G401 (cell line): ENCODE measurements around the gene GRHPR. TPM values are rescaled to one million over a fixed set of nuclear protein-coding genes. Genes with fewer than 3 reads are reported as not detected.
A peak's percentile ranks its signal among the peaks of the same experiment; 100 is the strongest.
"Not testable (repeated sequence)": the region's sequence is repeated elsewhere in the genome, so short reads cannot be mapped to it uniquely, and the experiment has no call there.

Source experiments
- DNase-seq: peaks from one replicate; pipeline ENCODE4 v3.0.0-alpha.2; 2015; ENCODE audit warnings: low spot score
- in situ Hi-C: cut with HindIII; loops from 2 replicates; pipeline ENCODE4 v1.10.0; 2016; ENCODE audit warnings: low sequenced_read_pairs, mixed read lengths
- total RNA-seq: library from RNA; depleted of rRNA; stranded (reverse); fragments of >200 nt; shearing (Covaris generic); gene quantifications from 2 replicates; pipeline ENCODE4 v1.2.3, GENCODE V29; 2014; rRNA removed

The GRHPR gene
- total RNA-seq, 1 experiment from 2014 or later, result 183 TPM

DNA sequence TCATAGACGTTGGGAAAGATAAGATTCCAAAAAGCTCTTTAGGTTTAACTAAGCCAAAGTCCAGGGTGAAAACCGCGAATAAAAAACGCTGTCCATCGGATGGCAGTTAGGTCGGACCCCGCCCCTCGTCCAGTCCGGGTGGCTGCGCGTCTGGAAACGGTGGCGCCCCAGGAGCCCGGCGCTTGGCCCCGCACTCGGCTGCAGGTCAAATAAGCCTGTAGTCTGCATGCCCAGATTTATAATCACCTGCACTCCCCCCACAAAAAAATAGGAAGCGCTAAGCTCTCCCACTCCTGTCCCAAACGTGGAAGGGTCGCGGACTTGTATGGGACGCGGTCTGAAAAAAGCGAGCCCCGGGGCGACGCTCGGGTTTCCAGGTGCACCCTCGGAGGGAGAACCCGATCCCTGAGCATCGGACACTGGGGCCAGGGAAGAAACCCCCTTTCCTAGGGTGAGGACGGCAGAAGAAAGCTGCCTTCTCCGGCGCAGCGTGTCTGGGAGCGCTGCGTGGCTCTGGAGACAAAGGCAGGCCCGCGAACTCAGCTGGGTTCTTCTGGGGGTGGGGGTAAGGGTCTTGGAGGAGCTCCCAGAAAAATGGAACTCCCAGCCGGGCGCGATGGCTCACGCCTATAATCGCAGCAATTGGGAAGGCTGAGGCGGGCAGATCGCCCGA lies 43.7 kb downstream of the GRHPR start:
- in situ Hi-C loops, result no loop called here
- peak; percentile 73 for DNase-seq

DNA sequence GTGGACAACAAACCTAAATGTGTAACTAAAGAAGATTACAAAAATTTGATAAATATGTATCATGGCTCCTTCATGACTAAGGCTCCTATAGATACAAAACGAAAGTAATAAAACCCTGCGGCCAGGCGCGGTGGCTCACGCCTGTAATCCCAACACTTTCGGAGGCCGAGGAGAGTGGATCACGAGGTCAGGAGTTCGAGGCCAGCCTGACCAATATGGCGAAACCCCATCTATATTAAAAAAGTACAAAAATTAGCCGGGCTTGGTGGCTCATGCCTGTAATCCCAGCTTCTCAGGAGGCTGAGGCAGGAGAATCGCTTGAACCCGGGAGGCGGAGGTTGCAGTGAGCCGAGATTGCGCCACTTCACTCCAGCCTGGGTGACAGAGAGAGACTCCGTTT lies 45.0 kb downstream of the GRHPR start:
- DNase-seq, in situ Hi-C loops: not testable (repeated sequence)

- in situ Hi-C loops, result no loop called here
- no peak for DNase-seq
Measured at GRCh38 chr9:37468620-37469019, 46.1 kb downstream of the GRHPR start.

DNA sequence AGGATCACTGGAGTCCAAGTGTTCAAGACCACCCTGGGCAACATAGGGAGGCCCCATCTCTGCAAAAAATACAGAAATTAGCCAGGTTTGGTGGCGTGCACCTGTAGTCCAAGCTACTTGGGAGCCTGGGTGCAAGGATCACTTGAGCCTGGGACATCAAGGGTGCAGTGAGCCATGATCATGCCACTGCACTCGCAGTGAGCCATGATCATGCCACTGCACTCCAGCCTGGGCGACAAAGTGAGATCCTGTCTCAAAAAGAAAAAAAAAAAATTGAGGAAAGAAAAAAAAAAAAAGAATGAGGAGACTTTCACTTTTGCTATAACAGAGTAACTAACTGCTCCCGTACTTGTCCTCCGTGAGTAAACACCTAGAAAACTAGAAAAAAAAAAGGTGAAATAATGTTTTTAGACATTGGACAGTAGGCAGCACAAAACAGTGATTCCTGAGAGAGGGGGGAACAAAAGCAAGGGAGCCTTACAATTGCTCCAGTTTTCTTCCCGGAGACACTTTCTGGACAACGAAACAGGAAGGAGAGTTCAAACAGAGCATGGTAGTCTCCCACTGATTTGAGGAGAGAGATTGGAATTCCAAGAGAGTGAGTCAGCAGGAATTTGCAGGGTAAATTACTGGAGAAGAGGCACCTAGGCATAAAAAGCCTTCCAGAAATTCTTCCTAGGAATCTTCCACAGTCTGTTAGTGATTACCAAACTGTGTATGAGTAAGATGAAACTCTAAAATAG lies 49.6 kb downstream of the GRHPR start:
- in situ Hi-C loops, result no loop called here
- DNase-seq, result peak; percentile 72

- DNase-seq, in situ Hi-C loops: not testable (repeated sequence)
Measured at GRCh38 chr9:37473982-37474381, 51.5 kb downstream of the GRHPR start.

- no peak for DNase-seq
- in situ Hi-C loops, result no loop called here
Measured at GRCh38 chr9:37474438-37474837, 51.9 kb downstream of the GRHPR start.

DNA sequence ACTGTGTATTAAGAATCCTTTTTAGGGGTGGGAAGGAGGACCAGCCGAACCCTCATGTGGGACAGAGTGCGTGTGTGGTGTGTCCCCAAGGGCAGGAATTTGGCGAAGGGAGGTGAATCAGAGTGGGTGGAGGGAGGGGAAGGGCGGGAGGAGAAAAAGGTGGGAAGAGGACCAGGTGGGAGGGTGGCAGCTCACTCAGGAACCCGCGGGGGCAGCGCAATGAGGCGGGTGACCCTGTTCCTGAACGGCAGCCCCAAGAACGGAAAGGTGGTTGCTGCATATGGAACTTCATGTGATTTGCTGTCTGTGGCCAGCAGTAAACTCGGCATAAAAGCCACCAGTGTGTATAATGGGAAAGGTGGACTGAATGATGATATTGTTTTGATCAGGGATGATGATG lies 54.4 kb downstream of the GRHPR start:
- in situ Hi-C loops, result no loop called here
- DNase-seq, result no peak

DNA sequence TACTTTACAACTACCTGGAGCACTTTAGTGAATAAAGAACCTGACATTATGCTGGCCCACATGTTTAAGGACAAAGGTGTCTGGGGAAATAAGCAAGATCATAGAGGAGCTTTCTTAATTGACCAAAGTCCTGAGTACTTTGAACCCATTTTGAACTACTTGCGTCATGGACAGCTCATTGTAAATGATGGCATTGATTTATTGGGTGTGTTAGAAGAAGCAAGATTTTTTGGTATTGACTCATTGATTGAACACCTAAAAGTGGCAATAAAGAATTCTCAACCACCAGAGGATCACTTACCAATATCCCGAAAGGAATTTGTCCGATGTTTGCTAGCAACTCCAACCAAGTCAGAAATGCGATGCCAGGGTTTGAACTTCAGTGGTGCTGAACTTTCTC lies 54.9 kb downstream of the GRHPR start:
- DNase-seq, in situ Hi-C loops: not testable (repeated sequence)

GRCh38 chr9:37477987-37478619 lies 55.6 kb downstream of the GRHPR start:
- in situ Hi-C loops, DNase-seq: not testable (repeated sequence)

DNA sequence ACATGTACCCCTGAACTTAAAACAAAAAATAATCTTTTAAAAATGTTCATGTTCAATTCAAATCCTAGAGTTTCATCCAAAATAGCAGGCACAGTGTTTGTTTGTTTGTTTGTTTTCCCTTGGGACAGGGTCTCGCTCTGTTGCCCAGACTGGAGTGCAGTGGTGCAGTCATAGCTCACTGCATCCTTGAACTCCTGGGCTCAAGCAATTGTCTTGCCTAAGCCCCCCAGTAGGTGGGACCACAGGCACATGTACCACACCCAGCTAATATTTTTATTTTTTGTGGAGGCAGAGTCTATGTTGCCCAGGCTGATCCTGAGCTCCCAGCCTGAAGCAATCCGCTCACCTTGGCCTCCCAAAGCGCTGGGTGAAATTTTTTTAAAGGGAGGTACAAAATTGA lies 58.3 kb downstream of the GRHPR start:
- in situ Hi-C loops, result no loop called here
- DNase-seq, result no peak

GRCh38 chr9:37485389-37486255 lies 63.1 kb downstream of the GRHPR start, which contains the start of gene POLR1E:
POLR1E (plus strand) TSS chr9:37485948; CDS start chr9:37486048, 100 bp downstream.
- in situ Hi-C loops, result no loop called here
- peak; percentile 97 for DNase-seq

DNA sequence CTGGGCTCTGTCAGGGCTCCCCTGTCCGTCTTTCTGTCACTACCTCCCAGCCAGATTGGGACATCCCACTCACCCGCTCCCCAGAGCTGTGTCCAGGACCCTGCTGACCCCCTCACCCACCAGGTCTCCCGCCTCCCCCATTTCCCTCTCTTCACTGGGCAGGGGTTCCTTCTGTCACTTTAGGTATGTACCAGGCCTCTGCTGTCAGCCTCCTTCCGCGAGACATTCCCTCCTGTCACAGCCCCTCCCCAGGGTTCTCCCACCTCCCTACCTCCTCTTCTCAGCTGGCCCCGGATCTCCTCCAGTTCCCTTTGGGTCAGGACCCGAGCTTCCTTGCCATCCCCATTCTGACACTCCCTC lies 63.7 kb downstream of the GRHPR start:
- DNase-seq, result no peak
- in situ Hi-C loops, result no loop called here

Other genes starting within 250 kb of the GRHPR start
- gene ZBTB5, start 42.8 kb downstream of the GRHPR start, total RNA-seq, result 18.8 and 20.7 TPM in 2 replicates
- gene POLR1E, start 63.3 kb downstream of the GRHPR start, total RNA-seq, result 37.5 and 44.2 TPM in 2 replicates
- 17.5 and 32.2 TPM in 2 replicates for gene FBXO10, start 153.7 kb downstream of the GRHPR start, total RNA-seq
- gene TOMM5, start 169.9 kb downstream of the GRHPR start, total RNA-seq, result 353 and 360 TPM in 2 replicates
- gene FRMPD1, start 228.3 kb downstream of the GRHPR start, total RNA-seq, result not detected in 2 replicates